ENCODE measurements around the gene ATAD3B.

- TF ChIP-seq CTCF (IDR thresholded peaks at IDR 0.05; ENCODE audit: low read length) (no peak), EZH2 (IDR thresholded peaks at IDR 0.05; ENCODE audit: borderline replicate concordance, low read length) (no peak)
These were observed 8.3 kb upstream of the ATAD3B start for GRCh38 chr1:1463312-1463711.

All from OCI-LY1 (cell line).